ENCODE measurements around the gene ZMYM4.

Gene ZMYM4

GRCh38 chr1:35285771-35286606 is 17.5 kb downstream of the ZMYM4 start (continued):
- TF ChIP-seq TSHZ2 (CRISPR knock-in tag; IDR thresholded peaks at IDR 0.05) (no peak), RARB (CRISPR knock-in tag; IDR thresholded peaks at IDR 0.05) (no peak)
- TF ChIP-seq, protein P1, sequence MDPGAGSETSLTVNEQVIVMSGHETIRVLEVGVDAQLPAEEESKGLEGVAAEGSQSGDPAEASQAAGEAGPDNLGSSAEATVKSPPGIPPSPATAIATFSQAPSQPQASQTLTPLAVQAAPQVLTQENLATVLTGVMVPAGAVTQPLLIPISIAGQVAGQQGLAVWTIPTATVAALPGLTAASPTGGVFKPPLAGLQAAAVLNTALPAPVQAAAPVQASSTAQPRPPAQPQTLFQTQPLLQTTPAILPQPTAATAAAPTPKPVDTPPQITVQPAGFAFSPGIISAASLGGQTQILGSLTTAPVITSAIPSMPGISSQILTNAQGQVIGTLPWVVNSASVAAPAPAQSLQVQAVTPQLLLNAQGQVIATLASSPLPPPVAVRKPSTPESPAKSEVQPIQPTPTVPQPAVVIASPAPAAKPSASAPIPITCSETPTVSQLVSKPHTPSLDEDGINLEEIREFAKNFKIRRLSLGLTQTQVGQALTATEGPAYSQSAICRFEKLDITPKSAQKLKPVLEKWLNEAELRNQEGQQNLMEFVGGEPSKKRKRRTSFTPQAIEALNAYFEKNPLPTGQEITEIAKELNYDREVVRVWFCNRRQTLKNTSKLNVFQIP (CRISPR knock-in tag; IDR thresholded peaks at IDR 0.05; ENCODE audit: borderline replicate concordance, low read depth) = no peak

DNA sequence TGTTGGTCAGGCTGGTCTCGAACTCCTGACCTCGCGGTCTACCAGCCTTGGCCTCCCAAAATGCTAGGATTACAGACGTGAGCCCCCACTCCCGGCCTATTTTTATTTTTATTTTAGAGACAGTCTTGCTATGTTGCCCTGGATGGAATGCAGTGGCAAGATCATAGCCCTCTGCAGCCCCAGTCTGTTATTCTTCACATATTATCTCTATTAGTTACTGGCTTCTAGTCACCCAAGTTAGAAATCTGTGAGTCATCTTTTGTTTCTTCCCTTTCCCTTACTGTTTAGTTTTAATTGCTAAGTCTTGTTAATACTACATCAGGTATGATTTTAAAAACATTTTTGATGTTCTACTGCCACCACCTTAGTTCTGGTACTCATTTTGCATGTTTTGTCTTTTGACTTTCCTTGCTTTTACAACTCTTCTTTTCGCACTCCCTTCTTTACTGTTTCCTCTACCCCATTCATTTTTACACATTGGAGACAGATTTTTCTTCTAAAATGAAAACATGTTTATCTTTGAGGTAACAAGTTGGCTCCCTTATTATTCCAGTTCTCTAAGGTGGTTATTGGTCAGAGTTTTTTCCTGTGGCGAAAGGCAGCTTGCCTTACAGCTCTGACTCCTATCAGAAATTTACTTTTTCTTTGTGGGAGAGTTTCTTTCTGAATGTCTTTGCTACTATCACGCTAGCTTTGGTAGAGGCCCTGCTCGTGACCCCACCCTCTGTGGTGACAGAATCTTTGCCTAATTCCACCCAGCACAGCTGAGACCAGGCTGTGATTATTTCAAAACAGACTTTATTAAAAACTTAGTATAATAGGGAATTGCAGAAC is 19.5 kb downstream of the ZMYM4 start:
- peak; percentile 93 for ATAC-seq
- TF ChIP-seq ZFP30 (CRISPR knock-in tag; IDR thresholded peaks at IDR 0.05) (no peak), TCF4 (CRISPR knock-in tag; IDR thresholded peaks at IDR 0.05; ENCODE audit: borderline replicate concordance) (no peak), CSDC2 (CRISPR knock-in tag; IDR thresholded peaks at IDR 0.05) (no peak), OSR1 (CRISPR knock-in tag; IDR thresholded peaks at IDR 0.05) (no peak), PATZ1 (CRISPR knock-in tag; IDR thresholded peaks at IDR 0.05; ENCODE audit: borderline replicate concordance) (no peak), CSRNP3 (CRISPR knock-in tag; IDR thresholded peaks at IDR 0.05) (no peak), ISL1 (CRISPR knock-in tag; IDR thresholded peaks at IDR 0.05) (no peak), PPARA (CRISPR knock-in tag; IDR thresholded peaks at IDR 0.05; ENCODE audit: borderline replicate concordance) (no peak), SNAI2 (CRISPR knock-in tag; IDR thresholded peaks at IDR 0.05) (no peak), ZNF8 (CRISPR knock-in tag; IDR thresholded peaks at IDR 0.05) (no peak), ESRRG (CRISPR knock-in tag; IDR thresholded peaks at IDR 0.05) (no peak), ZFP3 (CRISPR knock-in tag; IDR thresholded peaks at IDR 0.05) (no peak), ZNF70 (CRISPR knock-in tag; IDR thresholded peaks at IDR 0.05) (no peak), TSHZ2 (CRISPR knock-in tag; IDR thresholded peaks at IDR 0.05) (no peak), CREB5 (CRISPR knock-in tag; IDR thresholded peaks at IDR 0.05; ENCODE audit: low read depth) (no peak), BACH2 (CRISPR knock-in tag; IDR thresholded peaks at IDR 0.05; ENCODE audit: borderline replicate concordance) (no peak), ARNTL (CRISPR knock-in tag; IDR thresholded peaks at IDR 0.05; ENCODE audit: borderline replicate concordance, low read depth) (no peak)
- TF ChIP-seq, protein P1 (CRISPR knock-in tag; IDR thresholded peaks at IDR 0.05; ENCODE audit: borderline replicate concordance, low read depth) = no peak

Measured in SK-N-SH treated with all-trans-retinoic acid at 6 μM for 48 hours (cell line).